ENCODE results near the gene DYNLRB1. TPM values are rescaled to one million over a fixed set of nuclear protein-coding genes. Genes with fewer than 3 reads are reported as not detected.

The DYNLRB1 gene
- total RNA-seq, 1 experiment from 2014 or later: 142 TPM

DNA sequence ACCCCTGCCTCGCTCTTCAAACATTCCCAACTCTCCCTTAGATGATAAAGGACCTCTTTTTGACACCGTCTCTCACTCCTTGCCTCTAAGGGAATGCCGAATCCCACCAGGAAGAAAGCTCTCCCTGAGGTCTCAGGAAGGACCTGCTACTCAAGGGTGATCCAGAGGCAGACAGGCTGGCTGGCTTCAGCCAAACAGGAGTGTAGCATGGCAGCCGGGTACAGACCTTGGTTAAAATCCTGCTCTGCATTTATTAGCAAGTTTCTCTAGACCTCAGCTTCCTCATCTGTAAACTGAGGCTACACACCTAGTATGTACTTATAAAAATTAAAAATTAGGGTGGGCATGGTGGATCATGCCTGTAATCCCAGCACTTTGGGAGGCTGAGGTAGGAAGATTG lies 59.5 kb downstream of the DYNLRB1 start:
- BruUV-seq (replicated peaks): no TSS peak
- no peak for TF ChIP-seq EZH2 (IDR thresholded peaks at IDR 0.05; ENCODE audit: borderline replicate concordance, low read depth, low read length, poor library complexity, severe bottlenecking)
- TF ChIP-seq, protein P1, sequence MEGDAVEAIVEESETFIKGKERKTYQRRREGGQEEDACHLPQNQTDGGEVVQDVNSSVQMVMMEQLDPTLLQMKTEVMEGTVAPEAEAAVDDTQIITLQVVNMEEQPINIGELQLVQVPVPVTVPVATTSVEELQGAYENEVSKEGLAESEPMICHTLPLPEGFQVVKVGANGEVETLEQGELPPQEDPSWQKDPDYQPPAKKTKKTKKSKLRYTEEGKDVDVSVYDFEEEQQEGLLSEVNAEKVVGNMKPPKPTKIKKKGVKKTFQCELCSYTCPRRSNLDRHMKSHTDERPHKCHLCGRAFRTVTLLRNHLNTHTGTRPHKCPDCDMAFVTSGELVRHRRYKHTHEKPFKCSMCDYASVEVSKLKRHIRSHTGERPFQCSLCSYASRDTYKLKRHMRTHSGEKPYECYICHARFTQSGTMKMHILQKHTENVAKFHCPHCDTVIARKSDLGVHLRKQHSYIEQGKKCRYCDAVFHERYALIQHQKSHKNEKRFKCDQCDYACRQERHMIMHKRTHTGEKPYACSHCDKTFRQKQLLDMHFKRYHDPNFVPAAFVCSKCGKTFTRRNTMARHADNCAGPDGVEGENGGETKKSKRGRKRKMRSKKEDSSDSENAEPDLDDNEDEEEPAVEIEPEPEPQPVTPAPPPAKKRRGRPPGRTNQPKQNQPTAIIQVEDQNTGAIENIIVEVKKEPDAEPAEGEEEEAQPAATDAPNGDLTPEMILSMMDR (conservative IDR thresholded peaks at IDR 0.05; ENCODE audit: low read depth, low read length): no peak
- no peak overlapping the region for H3K4me3 ChIP-seq (ENCODE audit: low read depth, low read length, poor library complexity, severe bottlenecking)
- no peaks in the 10 kb centered on the region for H3K27me3 ChIP-seq (replicated peaks; ENCODE audit: insufficient read depth, low read depth, low read length, poor library complexity)
- H3K4me1 ChIP-seq (ENCODE audit: insufficient read depth, low read length, poor library complexity, severe bottlenecking): no peaks in the 10 kb centered on the region
- intact Hi-C loops (cut with micrococcal nuclease; ENCODE audit: unreplicated experiment): no loop called here
- CTCF ChIA-PET: no interaction called here
- no peak overlapping the region for H3K27ac ChIP-seq (ENCODE audit: low read depth, low read length, poor library complexity, severe bottlenecking)
- H3K36me3 ChIP-seq (ENCODE audit: insufficient read depth, low read length, poor library complexity, severe bottlenecking): no peaks in the 10 kb centered on the region
- POLR2A ChIA-PET (ENCODE audit: low non-redundant PET): no interaction called here
- no peaks in the 10 kb centered on the region for H3K9me3 ChIP-seq (ENCODE audit: low read depth, low read length, poor library complexity, severe bottlenecking)
- DNase-seq (ENCODE audit: low spot score): no peak

DNA sequence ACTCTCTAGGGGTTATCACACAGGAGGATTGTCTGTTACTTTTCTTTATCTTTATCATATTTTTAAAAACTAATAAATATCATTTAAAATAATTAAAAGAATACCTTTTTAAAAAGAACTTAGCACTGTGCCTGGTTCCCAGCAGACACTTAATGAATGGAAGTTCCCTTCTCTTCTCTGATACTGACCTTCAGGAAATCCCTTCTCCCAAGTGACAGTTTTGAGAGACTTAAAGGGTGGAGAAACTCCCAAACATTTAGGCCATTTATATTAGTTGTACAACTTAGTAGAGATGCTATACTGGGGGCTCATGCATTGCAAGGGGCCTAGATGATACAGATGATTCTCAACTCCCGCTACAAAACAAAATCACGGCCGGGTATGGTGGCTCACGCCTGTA lies 60.8 kb downstream of the DYNLRB1 start:
- no peak for DNase-seq (ENCODE audit: low spot score)
- no peak overlapping the region for H3K4me3 ChIP-seq (ENCODE audit: low read depth, low read length, poor library complexity, severe bottlenecking)
- H3K27ac ChIP-seq (ENCODE audit: low read depth, low read length, poor library complexity, severe bottlenecking): no peak overlapping the region
- TF ChIP-seq, protein P1 (conservative IDR thresholded peaks at IDR 0.05; ENCODE audit: low read depth, low read length): no peak
- TF ChIP-seq EZH2 (IDR thresholded peaks at IDR 0.05; ENCODE audit: borderline replicate concordance, low read depth, low read length, poor library complexity, severe bottlenecking): no peak
- ChIA-PET POLR2A (ENCODE audit: low non-redundant PET) (no interaction called here), CTCF (no interaction called here)
- no peaks in the 10 kb centered on the region for H3K36me3 ChIP-seq (ENCODE audit: insufficient read depth, low read length, poor library complexity, severe bottlenecking)
- no TSS peak for BruUV-seq (replicated peaks)
- H3K27me3 ChIP-seq (replicated peaks; ENCODE audit: insufficient read depth, low read depth, low read length, poor library complexity): no peaks in the 10 kb centered on the region
- intact Hi-C loops (cut with micrococcal nuclease; ENCODE audit: unreplicated experiment): no loop called here
- no peaks in the 10 kb centered on the region for H3K9me3 ChIP-seq (ENCODE audit: low read depth, low read length, poor library complexity, severe bottlenecking)
- peaks cover 10% of the 10 kb centered on the region for H3K4me1 ChIP-seq (ENCODE audit: insufficient read depth, low read length, poor library complexity, severe bottlenecking)

DNA sequence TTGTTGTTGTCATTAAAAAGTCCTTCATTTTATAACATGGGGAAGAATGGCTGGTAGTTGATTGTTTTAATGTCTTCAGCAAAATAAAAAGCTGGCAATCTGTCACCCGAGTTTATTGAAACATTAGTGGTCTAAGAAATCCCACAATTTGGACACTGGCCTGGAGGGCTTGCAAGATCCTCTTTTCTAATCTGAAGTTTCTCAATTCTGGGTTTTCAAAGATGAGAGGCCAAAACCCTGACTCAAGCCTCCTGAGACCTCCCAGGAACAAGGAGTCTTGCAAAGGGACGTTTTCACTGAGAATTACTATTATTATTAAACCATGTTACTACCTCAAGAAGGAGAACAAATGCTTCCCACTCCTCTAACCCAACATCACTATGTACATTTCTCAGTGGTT lies 61.8 kb downstream of the DYNLRB1 start:
- H3K4me3 ChIP-seq (ENCODE audit: low read depth, low read length, poor library complexity, severe bottlenecking): no peak overlapping the region
- H3K27me3 ChIP-seq (replicated peaks; ENCODE audit: insufficient read depth, low read depth, low read length, poor library complexity): no peaks in the 10 kb centered on the region
- H3K27ac ChIP-seq (ENCODE audit: low read depth, low read length, poor library complexity, severe bottlenecking): no peak overlapping the region
- no peaks in the 10 kb centered on the region for H3K36me3 ChIP-seq (ENCODE audit: insufficient read depth, low read length, poor library complexity, severe bottlenecking)
- H3K4me1 ChIP-seq (ENCODE audit: insufficient read depth, low read length, poor library complexity, severe bottlenecking): peaks cover 12% of the 10 kb centered on the region
- intact Hi-C loops (cut with micrococcal nuclease; ENCODE audit: unreplicated experiment): no loop called here
- DNase-seq (ENCODE audit: low spot score): no peak
- BruUV-seq (replicated peaks): no TSS peak
- TF ChIP-seq, protein P1 (conservative IDR thresholded peaks at IDR 0.05; ENCODE audit: low read depth, low read length): no peak
- no peak for TF ChIP-seq EZH2 (IDR thresholded peaks at IDR 0.05; ENCODE audit: borderline replicate concordance, low read depth, low read length, poor library complexity, severe bottlenecking)
- ChIA-PET POLR2A (ENCODE audit: low non-redundant PET) (no interaction called here), CTCF (no interaction called here)
- H3K9me3 ChIP-seq (ENCODE audit: low read depth, low read length, poor library complexity, severe bottlenecking): no peaks in the 10 kb centered on the region

Measured in A673 (cell line).